ENCODE results near the gene CNGA3. TPM values are rescaled to one million over a fixed set of nuclear protein-coding genes. Genes with fewer than 3 reads are reported as not detected.

CNGA3 gene
- total RNA-seq, 2 donors from 2014 or later, result 1.1 TPM; not detected in 1

- 88% methylated on average over 2 of the region's 2 CpGs for WGBS
- DNase-seq (ENCODE audit: low spot score), result no peak
- Histone ChIP-seq H3K4me1 (replicated peaks) (no peaks in the 10 kb centered on the region), H3K9me3 (no peaks in the 10 kb centered on the region), H3K4me3 (no peak overlapping the region), H3K36me3 (no peaks in the 10 kb centered on the region), H3K27me3 (replicated peaks; ENCODE audit: insufficient read depth) (no peaks in the 10 kb centered on the region), H3K27ac (no peak overlapping the region)
- no peak for TF ChIP-seq CTCF (IDR thresholded peaks at IDR 0.05)
- TF ChIP-seq POLR2A (IDR thresholded peaks at IDR 0.05), result no peak
- TF ChIP-seq POLR2AphosphoS5 (IDR thresholded peaks at IDR 0.05), result no peak
- intact Hi-C loops (cut with DNase I), result no loop called here
Observed at GRCh38 chr2:98416383-98417159, 70.3 kb downstream of the CNGA3 start.

GRCh38 chr2:98419544-98419943 lies 73.3 kb downstream of the CNGA3 start:
- WGBS, result 39% methylated on average over 2 of the region's 2 CpGs
- H3K36me3 ChIP-seq, result no peaks in the 10 kb centered on the region
- no peak for DNase-seq (ENCODE audit: low spot score)
- no peak overlapping the region for H3K27ac ChIP-seq
- no peaks in the 10 kb centered on the region for H3K27me3 ChIP-seq (replicated peaks; ENCODE audit: insufficient read depth)
- intact Hi-C loops (cut with DNase I), result no loop called here
- H3K4me3 ChIP-seq, result no peak overlapping the region
- no peaks in the 10 kb centered on the region for H3K4me1 ChIP-seq (replicated peaks)
- TF ChIP-seq POLR2A (IDR thresholded peaks at IDR 0.05) (no peak), POLR2AphosphoS5 (IDR thresholded peaks at IDR 0.05) (no peak), CTCF (IDR thresholded peaks at IDR 0.05) (no peak)
- H3K9me3 ChIP-seq, result no peaks in the 10 kb centered on the region

DNA sequence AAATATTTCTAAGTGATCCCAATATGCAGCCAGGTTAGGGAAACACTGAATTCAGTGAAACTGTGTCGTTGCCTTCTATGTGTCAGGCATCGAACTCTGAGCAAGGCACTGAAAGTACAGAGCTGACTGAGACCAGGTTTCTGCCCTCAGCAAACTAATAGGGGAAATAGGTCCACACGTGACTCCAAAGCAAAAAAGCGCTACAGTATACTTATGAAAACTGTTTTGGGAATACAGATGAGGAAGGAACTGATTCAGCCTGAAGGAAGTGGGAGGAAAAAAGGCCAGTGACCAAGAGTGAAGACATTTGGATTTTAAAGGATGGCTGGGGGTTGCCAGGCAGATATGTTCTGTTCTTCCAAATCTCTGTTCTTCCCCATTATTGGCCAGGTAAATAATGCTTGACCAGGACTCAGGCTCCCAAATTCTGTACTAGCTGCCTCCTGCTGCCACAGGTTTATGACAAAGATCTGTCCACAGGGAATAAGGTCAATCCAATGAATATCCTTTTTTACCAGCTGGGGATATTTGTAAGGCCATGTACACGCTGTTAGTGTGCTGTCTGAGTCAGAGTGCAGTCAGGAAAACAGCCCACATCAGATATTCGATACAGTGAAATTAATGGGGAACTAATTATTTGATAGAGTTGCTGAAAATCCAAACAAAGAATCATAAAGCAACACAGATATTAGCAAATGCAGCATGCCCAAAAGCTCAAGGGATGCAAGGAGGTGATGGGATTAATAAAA lies 73.9 kb downstream of the CNGA3 start:
- no peaks in the 10 kb centered on the region for H3K4me1 ChIP-seq (replicated peaks)
- H3K27me3 ChIP-seq (replicated peaks; ENCODE audit: insufficient read depth), result no peaks in the 10 kb centered on the region
- no peak overlapping the region for H3K27ac ChIP-seq
- no peak for TF ChIP-seq POLR2AphosphoS5 (IDR thresholded peaks at IDR 0.05)
- TF ChIP-seq POLR2A (IDR thresholded peaks at IDR 0.05), result no peak
- no peak for TF ChIP-seq CTCF (IDR thresholded peaks at IDR 0.05)
- intact Hi-C loops (cut with DNase I), result no loop called here
- no peak for DNase-seq (ENCODE audit: low spot score)
- no peak overlapping the region for H3K4me3 ChIP-seq
- H3K36me3 ChIP-seq, result no peaks in the 10 kb centered on the region
- WGBS, result 71% methylated on average over 6 of the region's 6 CpGs
- H3K9me3 ChIP-seq, result no peaks in the 10 kb centered on the region

DNA sequence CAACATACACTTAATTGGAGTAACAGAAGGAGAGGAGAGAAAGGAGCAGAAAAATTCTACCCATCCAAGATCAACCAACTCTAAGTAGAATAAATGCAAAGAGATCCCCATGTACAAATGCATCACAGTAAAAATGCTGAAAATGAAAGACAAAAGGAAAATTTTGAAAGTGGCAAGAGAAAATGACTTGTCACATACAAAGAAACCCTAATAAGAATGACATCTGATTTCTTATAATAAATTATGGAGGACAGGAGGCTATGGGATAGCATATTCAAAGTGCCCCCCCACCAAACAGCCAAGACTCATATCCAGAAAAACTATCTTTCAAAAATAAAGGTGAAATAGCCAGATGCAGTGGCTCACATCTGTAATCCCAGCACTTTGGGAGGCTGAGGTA lies 76.2 kb downstream of the CNGA3 start:
- DNase-seq (ENCODE audit: low spot score), result no peak
- no peaks in the 10 kb centered on the region for H3K27me3 ChIP-seq (replicated peaks; ENCODE audit: insufficient read depth)
- intact Hi-C loops (cut with DNase I), result no loop called here
- H3K36me3 ChIP-seq, result no peaks in the 10 kb centered on the region
- TF ChIP-seq POLR2A (IDR thresholded peaks at IDR 0.05), result no peak
- no peak for TF ChIP-seq CTCF (IDR thresholded peaks at IDR 0.05)
- TF ChIP-seq POLR2AphosphoS5 (IDR thresholded peaks at IDR 0.05), result no peak
- H3K9me3 ChIP-seq, result no peaks in the 10 kb centered on the region
- H3K4me1 ChIP-seq (replicated peaks), result no peaks in the 10 kb centered on the region
- no peak overlapping the region for H3K27ac ChIP-seq
- H3K4me3 ChIP-seq, result no peak overlapping the region

All from prostate gland (tissue), 2 donors.